GM12878 (cell line): Measurements from ENCODE around the gene ASB2. TPM values are rescaled to one million over a fixed set of nuclear protein-coding genes. Genes with fewer than 3 reads are reported as not detected.

Source experiments
- BMI1 ChIP-seq: fragments of 450-650 bp; IDR thresholded peaks from 2 replicates; pipeline ENCODE4 v1.6.1; 2016; ENCODE audit warnings: mild to moderate bottlenecking, moderate library complexity, borderline replicate concordance
- CEBPZ ChIP-seq: fragments of 150-350 bp; IDR thresholded peaks from 2 replicates; pipeline ENCODE4 v1.6.1; 2016; ENCODE audit warnings: low read depth, low read length
- CHD2 ChIP-seq: IDR thresholded peaks from 2 replicates; pipeline ENCODE4 v1.6.1; 2011; ENCODE audit warnings: low read depth, low read length, improper control_type of control experiment, borderline replicate concordance
- E2F4 ChIP-seq: IDR thresholded peaks from 2 replicates; pipeline ENCODE4 v1.6.1; 2012; ENCODE audit warnings: low read depth, low read length, improper control_type of control experiment
- E4F1 ChIP-seq: fragments of 450-650 bp; IDR thresholded peaks from 2 replicates; pipeline ENCODE4 v1.6.1; 2018; ENCODE audit warnings: borderline replicate concordance, mild to moderate bottlenecking; ENCODE audit not compliant: partially characterized antibody
- EGR1 ChIP-seq, 2 experiments: IDR thresholded peaks; 1 replicate in 1 of 2; 2 replicates in 1 of 2; pipeline ENCODE4 v1.6.1; 2011 to 2012; ENCODE audit warnings: low read depth in 2 of 2, low read length in 2 of 2, borderline replicate concordance in 1 of 2, mild to moderate bottlenecking in 1 of 2, moderate library complexity in 1 of 2
- EP300 ChIP-seq, 2 experiments: fragments of 150-350 bp in 1 of 2; IDR thresholded peaks; 2 replicates each; pipeline ENCODE4 v1.6.1; 2011 to 2012; ENCODE audit warnings: low read depth in 2 of 2, low read length in 2 of 2, borderline replicate concordance in 1 of 2, improper control_type of control experiment in 1 of 2, inconsistent platforms in 1 of 2; ENCODE audit not compliant: control insufficient read depth in 1 of 2
- ESRRA ChIP-seq: IDR thresholded peaks from 2 replicates; pipeline ENCODE4 v1.6.1; 2012; ENCODE audit warnings: mild to moderate bottlenecking, low read length, improper control_type of control experiment
- ETV6 ChIP-seq, 2 experiments: fragments of 450-650 bp in 1 of 2; IDR thresholded peaks in 1 of 2; conservative IDR thresholded peaks in 1 of 2; 2 replicates each; pipeline ENCODE4 v1.6.1; 2014; ENCODE audit warnings: antibody characterized with exemption in 1 of 2, borderline replicate concordance in 1 of 2, low read depth in 1 of 2, mild to moderate bottlenecking in 1 of 2, moderate library complexity in 1 of 2
- FOS ChIP-seq: IDR thresholded peaks from 3 replicates; pipeline ENCODE4 v1.6.1; 2011; ENCODE audit warnings: borderline replicate concordance; ENCODE audit not compliant: insufficient read length; ENCODE audit errors: extremely low read depth
- NFYB ChIP-seq: IDR thresholded peaks from 2 replicates; pipeline ENCODE4 v1.6.1; 2011; ENCODE audit warnings: low read depth, mild to moderate bottlenecking, low read length, improper control_type of control experiment, moderate library complexity; ENCODE audit not compliant: insufficient read depth
- NR2C2 ChIP-seq: IDR thresholded peaks from 2 replicates; pipeline ENCODE4 v1.6.1; 2011; ENCODE audit warnings: borderline replicate concordance, low read depth; ENCODE audit not compliant: control insufficient read depth, insufficient read length
- RB1 ChIP-seq: fragments of 450-650 bp; formaldehyde crosslinking; IDR thresholded peaks from 2 replicates; pipeline ENCODE4 v1.6.1; 2017; ENCODE audit warnings: mild to moderate bottlenecking, borderline replicate concordance
- RELA ChIP-seq: fragments of 450-650 bp; IDR thresholded peaks from 2 replicates; pipeline ENCODE4 v1.8.0; 2014; ENCODE audit warnings: borderline replicate concordance; ENCODE audit not compliant: partially characterized antibody
- RUNX3 ChIP-seq: IDR thresholded peaks from 2 replicates; pipeline ENCODE4 v1.6.1; 2012; ENCODE audit warnings: low read length, inconsistent platforms
- SIN3A ChIP-seq: IDR thresholded peaks from 2 replicates; pipeline ENCODE4 v1.6.1; 2012; ENCODE audit warnings: low read depth, low read length, improper control_type of control experiment
- SIX5 ChIP-seq: IDR thresholded peaks from 2 replicates; pipeline ENCODE4 v1.6.1; 2011; ENCODE audit warnings: mild to moderate bottlenecking, low read depth, low read length, moderate library complexity; ENCODE audit not compliant: severe bottlenecking
- SMAD5 ChIP-seq: IDR thresholded peaks from 2 replicates; pipeline ENCODE4 v1.6.1; 2016; ENCODE audit warnings: antibody characterized with exemption, low read depth
- TAF1 ChIP-seq: IDR thresholded peaks from 2 replicates; pipeline ENCODE4 v1.6.1; 2011; ENCODE audit warnings: mild to moderate bottlenecking, low read depth, low read length, borderline replicate concordance
- ZNF217 ChIP-seq: fragments of 450-650 bp; IDR thresholded peaks from 2 replicates; pipeline ENCODE4 v1.6.1; 2017; ENCODE audit warnings: antibody characterized with exemption, mild to moderate bottlenecking
- ZNF24 ChIP-seq: fragments of 450-650 bp; IDR thresholded peaks from 2 replicates; pipeline ENCODE4 v1.6.1; 2017; ENCODE audit warnings: antibody characterized with exemption, mild to moderate bottlenecking
- ZNF384 ChIP-seq: IDR thresholded peaks from 2 replicates; pipeline ENCODE4 v1.6.1; 2012; ENCODE audit warnings: low read depth, mild to moderate bottlenecking, low read length, improper control_type of control experiment, borderline replicate concordance
- polyA plus RNA-seq, 11 experiments: library from polyadenylated mRNA; depleted of rRNA in 4 of 11; unstranded in 6 of 11; stranded (reverse) in 5 of 11; fragments of >200 nt; fragmentation: Nextera tagmentation in 4 of 11; fragmentation: Illumina TruSeq in 1 of 11; extraction: Ambion mirVana in 4 of 11; extraction: Trizol in 1 of 11; gene quantifications; 1 replicate in 1 of 11; 2 replicates in 10 of 11; pipeline versions ENCODE4 v1.2.1 to v1.2.3, GENCODE V29; 2011 to 2016; ENCODE audit warnings: inconsistent platforms in 2 of 11, missing spikeins in 2 of 11, low read depth in 1 of 11
- total RNA-seq, 4 experiments: library from RNA; depleted of rRNA in 3 of 4; stranded (reverse); fragments of >200 nt in 3 of 4; fragmentation: Illumina TruSeq in 1 of 4; extraction: Trizol in 1 of 4; gene quantifications; 2 replicates each; pipeline versions ENCODE4 v1.2.1 to v1.2.3, GENCODE V29; 2013 to 2021

The ASB2 gene
- total and polyA plus RNA-seq, 10 of the 15 experiments (the other 5 are each of a cell fraction or from before 2014, with no cell fraction given), result 3.0 to 54.8 (median 33.5) TPM

GRCh38 chr14:93954900-93955849, 21.2 kb downstream of the ASB2 start (continued):
- TF ChIP-seq ETV6 (conservative IDR thresholded peaks at IDR 0.05 in 1 of 2, IDR thresholded peaks at IDR 0.05 in 1 of 2; ENCODE audit: borderline replicate concordance in 1 of 2, low read depth in 1 of 2) (peak in 1 of 2 experiments; percentile 90; a peak in 2 of 4 replicates), EP300 (IDR thresholded peaks at IDR 0.05; ENCODE audit: borderline replicate concordance in 1 of 2, control insufficient read depth in 1 of 2, low read depth in 2 of 2, low read length in 2 of 2) (no peak), CHD2 (no peak), ZNF384 (no peak), ZNF24 (peak; percentile 96), ESRRA (no peak), TAF1 (peak; percentile 57; the same call in 1 of the 2 replicates), E2F4 (no peak), RELA (no peak), NFYB (no peak), RB1 (no peak), EGR1 (IDR thresholded peaks at IDR 0.05; ENCODE audit: borderline replicate concordance in 1 of 2, low read depth in 2 of 2, low read length in 2 of 2) (peak in 1 of 2 experiments; percentile 65; a peak in 2 of 3 replicates), SIN3A (no peak), E4F1 (no peak), NR2C2 (no peak), SMAD5 (peak; percentile 35), FOS (no peak), ZNF217 (0 out of 2 replicates have a peak, but pooled peaks have one; percentile 28), CEBPZ (no peak), BMI1 (no peak), RUNX3 (no peak), SIX5 (no peak)
